NCI-H82 treated with DMSO at 0.1 percent for 48 hours (cell line): ENCODE results near the gene CRYBG2.

Experiments used
- DNase-seq: peaks from one replicate; lab custom pipeline; 2025; ENCODE audit not compliant: unreplicated experiment; lab: John Stamatoyannopoulos, UW

Gene CRYBG2

DNA sequence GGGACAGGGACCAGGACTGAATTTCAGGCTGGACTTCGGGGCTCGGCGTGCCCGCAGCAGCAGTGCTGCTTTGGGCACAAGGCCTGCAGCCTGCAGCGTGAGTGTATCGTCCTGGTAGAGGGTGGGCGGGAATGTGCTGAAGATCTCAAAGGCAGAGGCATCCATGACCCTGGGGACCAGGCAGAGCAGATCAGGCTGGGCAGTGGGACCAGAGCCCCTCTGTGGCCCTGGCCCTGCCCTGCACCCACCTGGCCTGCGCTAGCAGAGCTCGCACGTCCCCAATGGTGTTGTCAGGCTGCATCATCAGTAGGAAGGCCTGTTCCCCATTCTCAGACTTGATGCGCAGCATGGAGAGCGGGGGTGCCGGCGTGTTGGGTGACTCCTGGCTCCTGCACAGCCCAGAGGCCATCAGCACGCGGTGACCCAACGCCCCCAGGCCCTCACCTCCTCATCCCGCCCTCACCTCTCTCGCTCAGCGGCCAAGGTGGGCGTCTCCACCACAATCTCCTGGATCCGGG, 71.5 kb downstream of the CRYBG2 start:
- DNase-seq, result no peak

DNA sequence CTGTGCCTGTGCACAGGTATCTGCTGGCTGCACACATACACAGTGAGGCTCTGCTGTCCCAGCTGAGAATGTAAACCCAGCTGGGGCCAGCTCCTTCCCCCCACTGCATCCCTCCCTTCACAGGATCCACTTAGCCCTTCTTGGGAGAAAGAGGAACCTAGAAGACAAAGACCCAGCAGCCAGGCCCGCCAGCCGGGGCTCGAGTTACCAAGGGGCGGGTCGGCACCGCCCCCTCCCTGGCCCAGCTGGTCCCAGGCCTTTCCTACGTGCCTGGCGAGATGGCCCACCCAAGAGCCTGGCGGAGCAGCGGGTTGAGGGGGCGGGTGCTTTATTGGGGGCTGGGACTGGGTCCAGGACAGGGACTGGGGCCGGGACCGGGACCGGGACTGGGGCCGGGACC, 72.0 kb downstream of the CRYBG2 start:
- DNase-seq, result no peak

DNA sequence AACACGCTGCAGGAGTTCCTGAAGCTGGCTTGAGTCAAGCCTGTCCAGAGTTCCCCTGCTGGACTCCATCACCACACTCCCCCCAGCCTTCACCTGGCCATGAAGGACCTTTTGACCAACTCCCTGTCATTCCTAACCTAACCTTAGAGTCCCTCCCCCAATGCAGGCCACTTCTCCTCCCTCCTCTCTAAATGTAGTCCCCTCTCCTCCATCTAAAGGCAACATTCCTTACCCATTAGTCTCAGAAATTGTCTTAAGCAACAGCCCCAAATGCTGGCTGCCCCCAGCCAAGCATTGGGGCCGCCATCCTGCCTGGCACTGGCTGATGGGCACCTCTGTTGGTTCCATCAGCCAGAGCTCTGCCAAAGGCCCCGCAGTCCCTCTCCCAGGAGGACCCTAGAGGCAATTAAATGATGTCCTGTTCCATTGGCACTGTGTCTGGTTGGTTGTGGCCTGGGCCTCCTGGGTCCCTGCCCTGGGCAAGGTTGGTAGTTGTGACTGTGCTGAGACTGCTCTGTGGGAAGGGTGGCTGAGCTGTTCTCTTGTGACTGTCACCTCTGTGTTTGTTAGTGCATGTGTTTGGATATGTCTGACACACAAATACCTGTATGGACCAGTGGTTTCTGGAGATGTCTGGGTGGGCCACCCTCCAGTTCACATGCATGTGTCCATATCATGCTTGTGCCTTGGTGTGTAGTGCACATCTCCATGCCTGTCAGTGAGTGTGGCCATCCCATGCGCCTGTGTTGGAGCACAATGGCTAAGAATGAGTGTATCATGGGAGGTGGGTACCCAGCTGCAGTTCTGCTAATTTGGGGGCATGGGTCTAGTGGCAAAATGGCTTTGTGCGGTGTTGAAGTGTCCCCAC, 72.6 kb downstream of the CRYBG2 start:
- no peak for DNase-seq

DNA sequence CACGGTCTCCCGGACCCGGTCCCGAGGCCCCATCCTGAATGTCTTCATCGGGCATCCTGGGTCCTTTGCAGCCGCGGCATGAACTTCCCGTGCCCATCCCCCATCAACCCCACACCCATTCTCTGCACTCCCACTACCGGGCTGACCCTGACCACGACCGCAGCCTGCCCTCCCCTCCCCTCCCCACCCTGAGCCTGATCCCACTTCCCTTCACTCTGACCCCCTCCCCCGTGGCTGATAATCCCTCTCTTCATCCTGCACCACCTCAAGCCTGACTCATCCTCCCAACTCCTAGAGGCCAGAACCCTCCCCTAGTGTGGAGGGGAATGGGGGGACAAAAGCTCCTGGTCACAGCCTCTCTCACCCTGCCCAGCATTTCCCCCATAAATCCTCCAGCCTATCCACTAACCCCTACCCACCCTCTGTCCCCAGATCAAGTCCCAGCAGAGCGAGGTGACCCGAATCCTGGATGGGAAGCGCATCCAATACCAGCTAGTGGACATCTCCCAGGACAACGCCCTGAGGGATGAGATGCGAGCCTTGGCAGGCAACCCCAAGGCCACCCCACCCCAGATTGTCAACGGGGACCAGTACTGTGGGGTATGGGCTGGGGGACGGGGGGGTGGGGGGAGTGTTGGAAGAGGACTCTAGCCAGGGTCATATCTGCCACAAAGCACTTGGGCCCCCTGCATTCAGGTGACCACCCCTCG, 73.4 kb downstream of the CRYBG2 start:
- DNase-seq, result peak; percentile 35

DNA sequence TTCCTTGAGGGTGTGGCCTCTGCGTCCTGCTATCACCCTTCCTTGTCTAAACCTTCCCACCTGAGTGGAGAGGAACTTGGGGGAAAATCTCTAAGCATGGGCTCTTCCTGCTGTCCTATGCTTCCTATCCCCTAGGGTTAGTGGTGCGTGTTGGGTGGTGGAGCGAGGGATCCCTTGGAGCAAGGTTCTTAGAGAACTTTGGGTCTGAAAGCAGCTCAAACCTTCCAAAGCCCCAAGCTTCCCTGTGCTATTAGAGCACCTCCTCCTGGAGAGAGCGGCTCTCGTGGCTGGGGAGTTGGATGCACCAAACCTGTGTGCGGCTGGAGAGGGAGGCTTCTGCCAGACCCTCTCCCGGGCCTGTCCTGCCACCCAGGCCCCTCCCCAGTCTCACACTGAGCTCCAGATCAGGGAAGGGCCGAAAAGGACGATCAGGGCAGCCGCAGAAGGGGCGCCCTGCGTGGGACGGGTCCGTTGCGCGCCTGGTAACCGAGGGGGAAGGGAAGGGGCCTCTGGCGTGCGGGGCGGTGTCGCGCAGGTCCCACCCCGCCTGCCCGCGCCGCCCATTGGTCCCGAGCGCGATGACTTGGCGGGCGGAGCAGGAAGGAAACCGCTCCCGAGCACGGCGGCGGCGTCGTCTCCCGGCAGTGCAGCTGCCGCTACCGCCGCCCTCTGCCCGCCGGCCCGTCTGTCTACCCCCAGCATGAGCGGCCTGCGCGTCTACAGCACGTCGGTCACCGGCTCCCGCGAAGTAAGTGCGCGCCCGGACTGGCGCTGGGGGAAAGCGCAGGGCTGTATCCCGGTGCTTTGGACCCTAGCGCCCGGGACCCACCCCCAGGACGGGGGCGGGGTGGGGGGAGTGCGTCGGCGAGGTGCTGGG, 74.2 kb downstream of the CRYBG2 start, which contains the start of gene SH3BGRL3:
SH3BGRL3 (plus strand) TSS at position 631 of the 877 bp plus-strand sequence; CDS start at position 701, 70 bp downstream.
- peak; percentile 68 for DNase-seq

DNA sequence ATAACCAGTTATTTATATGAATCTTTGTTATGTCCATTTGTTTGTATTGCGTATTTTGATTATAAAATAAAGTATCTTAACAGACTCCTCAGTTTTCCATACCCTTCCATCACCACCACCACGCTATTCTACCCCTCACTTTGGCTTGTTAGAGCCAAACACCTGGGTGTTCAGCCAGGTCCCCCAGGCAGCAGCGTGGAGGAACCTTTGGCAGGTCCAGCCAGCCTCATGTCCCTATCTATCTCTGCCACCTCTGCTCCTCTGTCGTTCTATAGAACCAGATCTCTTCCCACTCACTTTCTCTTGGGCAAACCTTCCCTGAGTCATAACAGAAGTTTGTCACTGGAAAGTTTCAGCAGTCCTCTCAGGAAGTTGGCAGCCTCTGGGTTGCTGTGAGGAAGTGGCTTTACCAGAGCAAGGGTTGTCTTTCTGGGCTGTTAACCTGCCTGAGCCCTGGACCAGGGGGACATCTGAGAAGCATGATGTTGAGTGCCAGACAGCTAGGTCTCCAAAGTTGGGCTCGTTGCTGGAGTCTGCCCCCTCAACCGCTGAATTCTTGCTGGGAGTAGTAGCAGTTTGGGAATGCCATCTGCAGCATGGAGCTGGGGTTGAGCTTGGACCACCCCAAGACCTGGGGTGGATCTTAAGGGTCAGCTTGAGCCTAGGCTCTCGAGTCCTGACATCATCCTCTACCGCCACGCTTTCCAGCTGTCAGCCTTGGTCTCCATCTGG, 75.0 kb downstream of the CRYBG2 start:
- peak; percentile 77 for DNase-seq

DNA sequence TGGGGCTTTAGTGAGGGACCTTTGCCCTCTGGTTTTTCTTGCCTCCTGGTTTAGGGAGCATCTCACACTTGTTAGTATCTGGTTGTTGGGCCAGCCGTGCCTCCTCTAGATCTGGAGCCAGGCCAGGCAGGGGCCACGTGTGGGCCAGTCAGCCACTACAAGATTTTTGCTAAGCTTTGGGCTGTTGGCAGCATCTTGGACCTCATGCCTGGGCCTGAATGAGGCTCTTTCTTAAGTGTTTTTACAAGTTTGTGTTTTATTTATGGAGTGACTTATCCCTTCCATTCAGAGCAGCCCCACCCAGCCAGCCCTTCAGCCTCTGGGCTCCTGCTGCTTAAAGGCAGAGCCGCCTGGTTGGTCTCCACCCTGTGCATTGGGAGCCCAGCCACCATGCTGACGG, 75.6 kb downstream of the CRYBG2 start:
- DNase-seq, result no peak

DNA sequence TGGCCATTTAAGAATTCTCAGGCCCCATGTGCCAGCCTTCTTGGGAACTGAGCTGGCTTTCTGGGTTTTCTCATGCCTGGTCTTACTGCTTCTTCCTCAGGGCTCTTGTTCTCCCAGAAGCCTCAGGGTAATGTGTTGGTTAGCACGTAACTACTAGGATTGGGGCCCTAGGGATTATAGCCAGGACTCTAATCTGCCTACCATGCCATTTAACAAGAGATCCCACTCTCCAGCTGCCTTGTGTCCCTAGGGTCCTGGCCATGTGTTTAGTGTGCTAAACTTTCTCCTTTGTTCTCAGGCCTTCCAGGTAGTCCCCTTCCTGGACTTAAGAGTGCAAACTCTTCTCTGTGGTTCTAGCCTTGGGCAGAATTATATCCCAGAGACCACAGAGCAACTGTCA, 76.2 kb downstream of the CRYBG2 start:
- DNase-seq, result peak; percentile 83

DNA sequence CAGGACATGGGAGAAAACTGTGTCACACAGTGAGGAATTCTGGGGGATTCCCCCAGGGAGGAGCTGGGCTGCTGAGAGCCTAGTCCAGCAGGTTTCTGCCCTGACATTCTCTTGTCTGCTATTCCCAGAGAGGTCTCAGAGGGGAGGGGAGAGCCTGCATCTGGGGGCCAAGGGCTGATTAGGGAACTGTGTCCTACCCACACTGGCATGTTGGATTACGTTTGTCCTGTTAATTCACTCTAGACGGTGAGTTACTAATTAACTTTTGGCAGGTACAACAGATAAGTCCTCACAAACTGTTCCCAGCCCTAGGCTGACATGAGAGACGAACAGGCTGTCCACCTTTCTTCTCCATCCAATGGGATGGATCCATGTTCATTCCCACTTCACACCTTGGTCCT, 76.7 kb downstream of the CRYBG2 start:
- no peak for DNase-seq

DNA sequence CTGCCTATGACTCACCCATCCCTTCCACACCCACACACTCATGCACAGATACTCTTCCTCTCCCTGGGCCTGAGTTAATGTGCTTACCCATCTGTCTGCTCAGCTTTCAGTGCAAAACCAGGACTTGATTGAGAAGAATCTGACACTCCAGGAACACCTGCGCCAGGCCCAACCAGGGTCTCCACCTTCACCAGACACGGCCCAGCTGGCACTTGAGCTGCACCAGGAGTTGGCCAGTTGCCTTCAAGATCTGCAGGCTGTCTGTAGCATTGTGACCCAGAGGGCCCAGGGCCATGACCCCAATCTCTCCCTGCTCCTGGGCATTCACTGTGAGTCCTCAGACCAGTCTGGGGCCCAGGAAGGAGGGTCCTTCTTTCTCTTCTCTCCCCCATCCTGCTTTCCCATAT, 77.5 kb downstream of the CRYBG2 start:
- no peak for DNase-seq

DNA sequence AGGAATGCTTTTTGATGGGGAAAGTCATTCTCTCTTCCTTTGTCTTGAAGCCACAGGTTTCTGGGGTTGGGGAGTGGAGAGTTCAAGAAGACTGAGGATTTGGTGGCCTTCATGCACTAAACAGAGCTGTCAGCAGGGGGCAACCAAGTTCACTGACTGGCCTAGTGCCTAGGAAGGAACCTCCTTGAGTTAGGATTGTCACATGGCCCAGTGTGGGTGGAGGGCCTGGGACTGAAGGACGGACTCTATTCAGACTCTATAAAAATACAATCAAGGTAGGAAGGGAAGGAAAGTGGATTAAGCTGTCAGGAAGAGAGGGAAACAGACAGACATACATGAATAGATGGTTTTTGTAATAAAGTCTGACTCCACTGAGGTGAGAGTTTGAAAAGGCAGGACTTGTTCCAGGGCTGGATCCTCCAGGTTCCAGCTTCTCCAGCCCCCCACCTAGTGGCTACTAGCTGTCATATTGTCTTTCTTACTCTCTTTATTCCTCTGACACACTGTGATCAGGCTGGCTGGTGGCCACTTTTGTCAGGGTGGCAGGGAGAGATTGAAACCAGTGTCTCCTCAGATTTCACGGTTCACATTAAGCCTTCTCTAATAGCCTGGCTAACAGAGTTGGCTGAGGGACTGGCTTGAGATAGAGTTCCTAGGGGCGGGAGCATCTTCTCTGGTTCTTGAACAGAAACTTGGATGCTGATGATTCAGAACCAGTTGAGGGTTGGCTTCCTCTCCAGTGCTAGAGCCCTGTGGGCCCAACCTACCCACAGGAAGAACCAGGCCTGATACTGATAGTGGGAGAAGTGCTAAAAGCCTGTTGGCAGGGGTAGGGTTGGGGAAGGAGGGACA, 78.1 kb downstream of the CRYBG2 start:
- peak; percentile 61 for DNase-seq

DNA sequence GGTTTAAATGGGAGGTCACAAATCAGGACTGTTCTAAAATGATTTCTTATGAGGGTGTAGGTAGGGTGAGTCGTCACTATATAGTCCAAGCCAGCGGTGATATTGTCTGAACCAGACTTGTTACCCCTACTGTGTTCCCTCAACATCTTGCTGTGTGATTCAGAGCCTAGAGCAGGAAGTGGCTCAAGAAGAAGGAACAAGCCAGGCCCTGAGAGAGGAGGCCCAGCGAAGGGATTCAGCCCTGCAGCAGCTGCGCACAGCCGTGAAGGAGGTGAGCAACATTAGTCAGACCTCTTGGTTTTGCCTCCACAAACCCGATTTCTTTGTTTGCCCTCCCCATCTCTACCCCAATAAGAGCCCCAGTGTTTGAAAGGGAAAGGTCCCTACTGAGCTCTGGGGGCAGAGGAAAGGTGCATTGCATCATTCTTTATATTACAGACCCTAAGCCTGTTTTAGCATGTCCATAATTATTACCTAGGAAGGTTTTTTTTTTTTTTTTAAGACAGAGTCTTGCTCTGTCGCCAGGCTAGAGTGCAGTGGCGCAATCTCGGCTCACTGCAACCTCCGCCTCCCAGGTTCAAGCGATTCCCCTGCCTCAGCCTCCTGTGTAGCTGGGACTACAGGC, 79.0 kb downstream of the CRYBG2 start:
- DNase-seq, result no peak
